SH-SY5Y (cell line): ENCODE results near the gene POMGNT2.

Experiments used
- GATA2 ChIP-seq: IDR thresholded peaks from 2 replicates; pipeline ENCODE4 v1.6.1; 2011; ENCODE audit warnings: mild to moderate bottlenecking, low read depth, low read length
- GATA3 ChIP-seq: IDR thresholded peaks from 2 replicates; pipeline ENCODE4 v1.6.1; 2011; ENCODE audit warnings: low read depth, mild to moderate bottlenecking, low read length, moderate library complexity

- TF ChIP-seq GATA2: no peak
- TF ChIP-seq GATA3: no peak
Measured at GRCh38 chr3:43034911-43035310, 71.0 kb downstream of the POMGNT2 start.
